GM12878 (cell line): ENCODE data around the gene IFIT1. TPM values are rescaled to one million over a fixed set of nuclear protein-coding genes. Genes with fewer than 3 reads are reported as not detected.

ENCODE experiments used
- ATAC-seq: fragments of 200-7000 bp; cut with Tn5 transposase; 3 replicates; pipeline ENCODE4 v1.9.1; 2020; ENCODE audit warnings: mild to moderate bottlenecking, moderate library complexity
- BruUV-seq: library from RNA; stranded (reverse); fragments of 400-500 nt; replicated peaks from 2 replicates; lab custom pipeline; 2021; lab: Mats Ljungman, UMichigan
- CTCF ChIA-PET: fragments of 300-600 bp; sonication (Branson Sonifier 250); formaldehyde crosslinking; extraction: SDS; loops from one replicate; lab custom pipeline; 2021; ENCODE audit warnings: inconsistent platforms; lab: Yijun Ruan, JAX
- POLR2A ChIA-PET: fragments of 350-600 bp; formaldehyde crosslinking; extraction: SDS; loops from one replicate; lab custom pipeline; 2021; ENCODE audit warnings: inconsistent platforms; lab: Charles Lee
- RAD21 ChIA-PET: fragments of 300-600 bp; sonication (Branson Sonifier 250); formaldehyde crosslinking; loops from one replicate; lab custom pipeline; 2023; ENCODE audit warnings: antibody characterized with exemption; ENCODE audit not compliant: unreplicated experiment; lab: Charles Lee
- SMC1A ChIA-PET: fragments of 300-600 bp; sonication (Branson Sonifier 250); formaldehyde crosslinking; loops from one replicate; lab custom pipeline; 2023; ENCODE audit not compliant: unreplicated experiment, uncharacterized antibody; lab: Charles Lee
- DNase-seq: peaks from one replicate; pipeline ENCODE4 v3.0.0-alpha.2; 2011; ENCODE audit warnings: low read depth, low spot score
- FAIRE-seq: peaks from 3 replicates; lab custom pipeline; 2011; peaks lifted over from hg19 to GRCh38; lab: Jason Lieb, UNC
- H2AFZ ChIP-seq: 2 replicates; pipeline ENCODE4 v1.6.0; 2011; ENCODE audit warnings: low read depth, low read length, control low read depth; ENCODE audit not compliant: control insufficient read depth
- H3K27ac ChIP-seq: 2 replicates; pipeline ENCODE4 v1.5.1; 2011; ENCODE audit warnings: control low read depth; ENCODE audit not compliant: control insufficient read depth, insufficient read depth
- H3K27me3 ChIP-seq, 2 experiments: replicated peaks in 1 of 2; 2 replicates each; pipeline versions ENCODE4 v1.6.0 to v1.6.1; 2011; ENCODE audit warnings: low read length in 1 of 2; ENCODE audit not compliant: control insufficient read depth in 2 of 2, insufficient read depth in 2 of 2
- H3K36me3 ChIP-seq, 2 experiments: 2 replicates each; pipeline ENCODE4 v1.5.1; 2011; ENCODE audit warnings: low read length in 1 of 2; ENCODE audit not compliant: control insufficient read depth in 2 of 2, insufficient read depth in 2 of 2
- H3K4me1 ChIP-seq: 2 replicates; pipeline ENCODE4 v1.6.1; 2011; ENCODE audit warnings: mild to moderate bottlenecking, low read length, moderate library complexity, mixed read lengths; ENCODE audit not compliant: control insufficient read depth, insufficient read depth
- H3K4me2 ChIP-seq: 2 replicates; pipeline ENCODE4 v1.6.0; 2011; ENCODE audit warnings: control low read depth; ENCODE audit not compliant: control insufficient read depth, insufficient read depth
- H3K4me3 ChIP-seq: fragments of 200-600 bp; sonication (generic); 2 replicates; pipeline ENCODE4 v1.5.1; 2016
- H3K79me2 ChIP-seq: 2 replicates; pipeline ENCODE4 v1.6.0; 2011; ENCODE audit warnings: low read length; ENCODE audit not compliant: control insufficient read depth, insufficient read depth
- H3K9ac ChIP-seq: 2 replicates; pipeline ENCODE4 v1.8.0; 2011; ENCODE audit warnings: low read length, control low read depth, mixed read lengths; ENCODE audit not compliant: control insufficient read depth, insufficient read depth
- H3K9me3 ChIP-seq: replicated peaks from 3 replicates; pipeline ENCODE4 v1.5.1; 2011; ENCODE audit warnings: mild to moderate bottlenecking, low read length; ENCODE audit not compliant: control insufficient read depth, insufficient read depth
- H4K20me1 ChIP-seq: 2 replicates; pipeline ENCODE4 v1.6.0; 2011; ENCODE audit not compliant: control insufficient read depth, insufficient read depth
- CREM ChIP-seq: IDR thresholded peaks from 2 replicates; pipeline ENCODE4 v1.6.1; 2014; ENCODE audit warnings: antibody characterized with exemption, low read depth
- HDAC6 ChIP-seq: fragments of 200-600 bp; sonication (generic); IDR thresholded peaks from one replicate; pipeline ENCODE4 v1.8.0; 2017; ENCODE audit warnings: antibody characterized with exemption; ENCODE audit not compliant: unreplicated experiment
- WRNIP1 ChIP-seq: IDR thresholded peaks from 2 replicates; pipeline ENCODE4 v1.6.1; 2011; ENCODE audit warnings: low read depth, low read length, improper control_type of control experiment, borderline replicate concordance
- in situ Hi-C: fragments of 300-500 bp; cut with MboI; formaldehyde crosslinking; loops from 9 replicates; pipeline ENCODE4 v1.14.3; 2018; ENCODE audit warnings: mixed read lengths
- intact Hi-C: fragments of 100-400 bp; cut with micrococcal nuclease; formaldehyde crosslinking; loops from one replicate; pipeline ENCODE4 v1.14.2; 2022; ENCODE audit not compliant: unreplicated experiment
- polyA plus RNA-seq, 11 experiments: library from polyadenylated mRNA; depleted of rRNA in 4 of 11; unstranded in 6 of 11; stranded (reverse) in 5 of 11; fragments of >200 nt; fragmentation: Nextera tagmentation in 4 of 11; fragmentation: Illumina TruSeq in 1 of 11; extraction: Ambion mirVana in 4 of 11; extraction: Trizol in 1 of 11; gene quantifications; 1 replicate in 1 of 11; 2 replicates in 10 of 11; pipeline versions ENCODE4 v1.2.1 to v1.2.3, GENCODE V29; 2011 to 2016; ENCODE audit warnings: inconsistent platforms in 2 of 11, missing spikeins in 2 of 11, low read depth in 1 of 11
- total RNA-seq, 4 experiments: library from RNA; depleted of rRNA in 3 of 4; stranded (reverse); fragments of >200 nt in 3 of 4; fragmentation: Illumina TruSeq in 1 of 4; extraction: Trizol in 1 of 4; gene quantifications; 2 replicates each; pipeline versions ENCODE4 v1.2.1 to v1.2.3, GENCODE V29; 2013 to 2021
- TF ChIP-seq, protein P1 (sequence below): fragments of 150-350 bp; IDR thresholded peaks from 2 replicates; pipeline ENCODE4 v1.6.1; 2016; ENCODE audit warnings: low read depth, low read length

Gene IFIT1
- total and polyA plus RNA-seq, 10 of the 15 experiments (the other 5 are each of a cell fraction or from before 2014, with no cell fraction given), result 13.9 to 37.2 (median 22.3) TPM

DNA sequence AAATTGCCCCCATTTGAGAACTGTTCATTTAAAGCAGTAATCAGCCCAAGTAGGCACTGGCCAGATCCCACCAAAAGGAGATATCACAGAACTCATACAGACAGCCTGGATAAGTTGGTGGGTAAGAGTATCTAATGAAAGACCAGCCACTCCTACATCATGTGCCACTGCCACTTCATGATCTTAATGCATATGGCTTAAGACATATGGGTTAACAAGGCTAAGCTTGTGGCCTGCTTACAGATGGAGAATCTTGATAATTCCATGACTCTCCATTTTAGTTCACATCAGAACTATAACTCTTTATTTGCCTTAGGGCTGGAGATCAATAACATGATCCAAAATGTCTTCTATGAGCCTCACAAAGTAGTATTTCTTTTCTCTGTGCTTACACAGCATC lies 21.3 kb upstream of the IFIT1 start:
- DNase-seq (no peak), ATAC-seq (no peak), FAIRE-seq (no peak)
- TF ChIP-seq HDAC6 (no peak), WRNIP1 (no peak), CREM (no peak)
- TF ChIP-seq, protein P1, sequence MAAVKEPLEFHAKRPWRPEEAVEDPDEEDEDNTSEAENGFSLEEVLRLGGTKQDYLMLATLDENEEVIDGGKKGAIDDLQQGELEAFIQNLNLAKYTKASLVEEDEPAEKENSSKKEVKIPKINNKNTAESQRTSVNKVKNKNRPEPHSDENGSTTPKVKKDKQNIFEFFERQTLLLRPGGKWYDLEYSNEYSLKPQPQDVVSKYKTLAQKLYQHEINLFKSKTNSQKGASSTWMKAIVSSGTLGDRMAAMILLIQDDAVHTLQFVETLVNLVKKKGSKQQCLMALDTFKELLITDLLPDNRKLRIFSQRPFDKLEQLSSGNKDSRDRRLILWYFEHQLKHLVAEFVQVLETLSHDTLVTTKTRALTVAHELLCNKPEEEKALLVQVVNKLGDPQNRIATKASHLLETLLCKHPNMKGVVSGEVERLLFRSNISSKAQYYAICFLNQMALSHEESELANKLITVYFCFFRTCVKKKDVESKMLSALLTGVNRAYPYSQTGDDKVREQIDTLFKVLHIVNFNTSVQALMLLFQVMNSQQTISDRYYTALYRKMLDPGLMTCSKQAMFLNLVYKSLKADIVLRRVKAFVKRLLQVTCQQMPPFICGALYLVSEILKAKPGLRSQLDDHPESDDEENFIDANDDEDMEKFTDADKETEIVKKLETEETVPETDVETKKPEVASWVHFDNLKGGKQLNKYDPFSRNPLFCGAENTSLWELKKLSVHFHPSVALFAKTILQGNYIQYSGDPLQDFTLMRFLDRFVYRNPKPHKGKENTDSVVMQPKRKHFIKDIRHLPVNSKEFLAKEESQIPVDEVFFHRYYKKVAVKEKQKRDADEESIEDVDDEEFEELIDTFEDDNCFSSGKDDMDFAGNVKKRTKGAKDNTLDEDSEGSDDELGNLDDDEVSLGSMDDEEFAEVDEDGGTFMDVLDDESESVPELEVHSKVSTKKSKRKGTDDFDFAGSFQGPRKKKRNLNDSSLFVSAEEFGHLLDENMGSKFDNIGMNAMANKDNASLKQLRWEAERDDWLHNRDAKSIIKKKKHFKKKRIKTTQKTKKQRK, result no peak
- Histone ChIP-seq H2AFZ (no peak overlapping the region), H3K9me3 (no peaks in the 10 kb centered on the region), H4K20me1 (no peaks in the 10 kb centered on the region), H3K27me3 (no peaks in the 10 kb centered on the region), H3K79me2 (no peaks in the 10 kb centered on the region), H3K4me2 (no peak overlapping the region), H3K36me3 (no peaks in the 10 kb centered on the region), H3K4me3 (no peak overlapping the region), H3K4me1 (peaks cover 25% of the 10 kb centered on the region), H3K27ac (no peak overlapping the region), H3K9ac (no peak overlapping the region)
- intact Hi-C loops, result no loop called here
- no TSS peak for BruUV-seq
- ChIA-PET SMC1A (interaction anchor here (1.1 to 4.4 kb wide), 5 partner anchors 9 to 154 kb away, joined by 3 to 26 read pairs (median 8); partner anchors contain the start of gene LIPA), CTCF (interaction anchor here (2.8 to 5.9 kb wide), 2 partner anchors 18 to 119 kb away, joined by 10 to 97 read pairs; partner anchors contain the start of genes IFIT1 and LIPA), POLR2A (no interaction called here), RAD21 (no interaction called here)
- in situ Hi-C loops, result no loop called here
